NCI-H146 (cell line): ENCODE data around the gene C19orf12.
"Not testable (repeated sequence)": the region's sequence is repeated elsewhere in the genome, so short reads cannot be mapped to it uniquely, and the experiment has no call there.

Experiments
- DNase-seq: peaks from one replicate; lab custom pipeline; 2025; lab: John Stamatoyannopoulos, UW

The C19orf12 gene

GRCh38 chr19:29676586-29676985 is 38.5 kb downstream of the C19orf12 start:
- no peak for DNase-seq

- no peak for DNase-seq
Measured at GRCh38 chr19:29675650-29676186, 39.3 kb downstream of the C19orf12 start.

GRCh38 chr19:29675120-29675649 is 39.9 kb downstream of the C19orf12 start:
- no peak for DNase-seq

GRCh38 chr19:29674374-29675119 is 40.5 kb downstream of the C19orf12 start:
- DNase-seq: no peak

GRCh38 chr19:29673451-29674371 is 41.4 kb downstream of the C19orf12 start:
- no peak for DNase-seq

GRCh38 chr19:29672933-29673336 is 42.1 kb downstream of the C19orf12 start:
- no peak for DNase-seq

- DNase-seq: no peak
Measured at GRCh38 chr19:29672319-29672932, 42.6 kb downstream of the C19orf12 start.

GRCh38 chr19:29671393-29672160 is 43.5 kb downstream of the C19orf12 start:
- peak; percentile 84 for DNase-seq

GRCh38 chr19:29671026-29671392 is 44.1 kb downstream of the C19orf12 start:
- DNase-seq: not testable (repeated sequence)

GRCh38 chr19:29670255-29670654 is 44.8 kb downstream of the C19orf12 start:
- DNase-seq: no peak

- no peak for DNase-seq
Measured at GRCh38 chr19:29668746-29669609, 46.1 kb downstream of the C19orf12 start.

GRCh38 chr19:29667901-29668341 is 47.1 kb downstream of the C19orf12 start:
- DNase-seq: no peak

GRCh38 chr19:29667387-29667783 is 47.7 kb downstream of the C19orf12 start:
- no peak for DNase-seq

- DNase-seq: no peak
Measured at GRCh38 chr19:29666578-29667386, 48.3 kb downstream of the C19orf12 start.

- DNase-seq: peak; percentile 47
Measured at GRCh38 chr19:29665826-29666577, 49.1 kb downstream of the C19orf12 start.

GRCh38 chr19:29665215-29665825 is 49.7 kb downstream of the C19orf12 start, which contains the start of gene PLEKHF1:
PLEKHF1 (plus strand) TSS chr19:29665461; CDS start chr19:29673840, 8,379 bp downstream.
- peak; percentile 82 for DNase-seq

GRCh38 chr19:29664753-29665214 is 50.3 kb downstream of the C19orf12 start:
- no peak for DNase-seq
